SK-N-SH treated with all-trans-retinoic acid at 6 μM for 48 hours (cell line): Measurements from ENCODE around the gene OXCT2.

Experiments
- ATAC-seq: fragments of 200-7000 bp; cut with Tn5 transposase; 3 replicates; pipeline ENCODE4 v1.9.1; 2020; ENCODE audit warnings: mild to moderate bottlenecking, moderate library complexity
- ARNTL ChIP-seq: fragments of 450-650 bp; formaldehyde crosslinking; IDR thresholded peaks from 2 replicates; pipeline ENCODE4 v1.5.0; 2020; ENCODE audit warnings: low read depth, mild to moderate bottlenecking, moderate library complexity, borderline replicate concordance
- BACH2 ChIP-seq: fragments of 250-450 bp; sonication (Bioruptor Pico); IDR thresholded peaks from 2 replicates; pipeline ENCODE4 v1.9.0; 2021; ENCODE audit warnings: mild to moderate bottlenecking, borderline replicate concordance
- CREB5 ChIP-seq: fragments of 250-450 bp; sonication (Bioruptor Pico); IDR thresholded peaks from 2 replicates; pipeline ENCODE4 v1.5.1; 2020; ENCODE audit warnings: low read depth, mild to moderate bottlenecking, moderate library complexity
- CSDC2 ChIP-seq: fragments of 250-450 bp; sonication (Bioruptor Pico); IDR thresholded peaks from 2 replicates; pipeline ENCODE4 v1.5.0; 2020; ENCODE audit warnings: mild to moderate bottlenecking, moderate library complexity
- CSRNP3 ChIP-seq: fragments of 250-450 bp; sonication (Bioruptor Pico); IDR thresholded peaks from 2 replicates; pipeline ENCODE4 v1.5.1; 2021; ENCODE audit warnings: mild to moderate bottlenecking, moderate library complexity
- ESRRG ChIP-seq: fragments of 250-450 bp; sonication (Bioruptor Pico); IDR thresholded peaks from 2 replicates; pipeline ENCODE4 v1.6.1; 2021; ENCODE audit warnings: mild to moderate bottlenecking
- ISL1 ChIP-seq: fragments of 250-450 bp; sonication (Bioruptor Pico); IDR thresholded peaks from 2 replicates; pipeline ENCODE4 v2.1.2; 2022; ENCODE audit warnings: mild to moderate bottlenecking, moderate library complexity
- OSR1 ChIP-seq: fragments of 250-450 bp; sonication (Bioruptor Pico); IDR thresholded peaks from 2 replicates; pipeline ENCODE4 v1.8.0; 2022; ENCODE audit warnings: moderate library complexity, mild to moderate bottlenecking, inconsistent platforms
- PATZ1 ChIP-seq: fragments of 250-450 bp; sonication (Bioruptor Pico); IDR thresholded peaks from 2 replicates; pipeline ENCODE4 v1.8.0; 2020; ENCODE audit warnings: mild to moderate bottlenecking, moderate library complexity, borderline replicate concordance
- RARB ChIP-seq: fragments of 250-450 bp; sonication (Bioruptor Pico); IDR thresholded peaks from 2 replicates; pipeline ENCODE4 v1.8.0; 2021; ENCODE audit warnings: mild to moderate bottlenecking, moderate library complexity
- SNAI2 ChIP-seq: fragments of 250-450 bp; sonication (Bioruptor Pico); IDR thresholded peaks from 2 replicates; pipeline ENCODE4 v1.5.0; 2020; ENCODE audit warnings: mild to moderate bottlenecking, moderate library complexity
- TCF4 ChIP-seq: fragments of 250-450 bp; sonication (Bioruptor Pico); IDR thresholded peaks from 2 replicates; pipeline ENCODE4 v1.8.0; 2021; ENCODE audit warnings: mild to moderate bottlenecking, moderate library complexity, borderline replicate concordance
- TOX ChIP-seq: fragments of 250-450 bp; sonication (Bioruptor Pico); IDR thresholded peaks from 2 replicates; pipeline ENCODE4 v1.8.0; 2021; ENCODE audit warnings: mild to moderate bottlenecking, moderate library complexity, borderline replicate concordance
- TSHZ2 ChIP-seq: fragments of 250-450 bp; sonication (Bioruptor Pico); IDR thresholded peaks from 2 replicates; pipeline ENCODE4 v1.5.0; 2020; ENCODE audit warnings: mild to moderate bottlenecking, moderate library complexity
- ZC3H10 ChIP-seq: fragments of 250-450 bp; sonication (Bioruptor Pico); IDR thresholded peaks from 2 replicates; pipeline ENCODE4 v1.5.1; 2021; ENCODE audit warnings: mild to moderate bottlenecking, moderate library complexity
- ZFP3 ChIP-seq: fragments of 250-450 bp; sonication (Bioruptor Pico); IDR thresholded peaks from 2 replicates; pipeline ENCODE4 v1.5.0; 2020; ENCODE audit warnings: mild to moderate bottlenecking, moderate library complexity
- ZFP30 ChIP-seq: fragments of 450-650 bp; formaldehyde crosslinking; IDR thresholded peaks from 2 replicates; pipeline ENCODE4 v1.5.0; 2022; ENCODE audit warnings: mild to moderate bottlenecking, moderate library complexity
- ZNF565 ChIP-seq: fragments of 450-650 bp; formaldehyde crosslinking; conservative IDR thresholded peaks from 2 replicates; pipeline ENCODE4 v1.5.0; 2020; ENCODE audit warnings: low read depth, mild to moderate bottlenecking, moderate library complexity
- ZNF8 ChIP-seq: fragments of 450-650 bp; formaldehyde crosslinking; IDR thresholded peaks from 2 replicates; pipeline ENCODE4 v1.5.0; 2020; ENCODE audit warnings: mild to moderate bottlenecking, moderate library complexity

Gene OXCT2

GRCh38 chr1:39735731-39736130, 35.4 kb downstream of the OXCT2 start:
- ATAC-seq, result no peak
- no peak for TF ChIP-seq ZC3H10 (CRISPR knock-in tag)
- TF ChIP-seq RARB (CRISPR knock-in tag), result no peak
- no peak for TF ChIP-seq ESRRG (CRISPR knock-in tag)
- TF ChIP-seq SNAI2, result no peak
- TF ChIP-seq CSDC2 (CRISPR knock-in tag), result no peak
- TF ChIP-seq ISL1 (CRISPR knock-in tag), result no peak
- TF ChIP-seq OSR1 (CRISPR knock-in tag), result no peak

GRCh38 chr1:39733161-39733560, 38.0 kb downstream of the OXCT2 start:
- TF ChIP-seq TOX (CRISPR knock-in tag), result no peak
- no peak for ATAC-seq

GRCh38 chr1:39732730-39733129, 38.4 kb downstream of the OXCT2 start:
- ATAC-seq, result no peak
- no peak for TF ChIP-seq TOX (CRISPR knock-in tag)
- no peak for TF ChIP-seq ESRRG (CRISPR knock-in tag)
- TF ChIP-seq PATZ1 (CRISPR knock-in tag), result no peak
- TF ChIP-seq BACH2 (CRISPR knock-in tag), result no peak
- no peak for TF ChIP-seq CSRNP3 (CRISPR knock-in tag)
- TF ChIP-seq ZNF8 (CRISPR knock-in tag), result no peak
- no peak for TF ChIP-seq ZC3H10 (CRISPR knock-in tag)
- no peak for TF ChIP-seq ZNF565 (CRISPR knock-in tag)
- TF ChIP-seq ZFP30, result no peak
- TF ChIP-seq, all 23 proteins: peak for 0

GRCh38 chr1:39729842-39730241, 41.3 kb downstream of the OXCT2 start:
- no peak for TF ChIP-seq ZNF8 (CRISPR knock-in tag)
- ATAC-seq, result no peak

- no peak for ATAC-seq
Measured at GRCh38 chr1:39729030-39729429, 42.1 kb downstream of the OXCT2 start.

More at GRCh38 chr1:39729030-39729429, 42.1 kb downstream of the OXCT2 start:
- TF ChIP-seq OSR1 (CRISPR knock-in tag) (no peak), CSRNP3 (CRISPR knock-in tag) (no peak), ISL1 (CRISPR knock-in tag) (no peak), TSHZ2 (CRISPR knock-in tag) (no peak), TCF4 (CRISPR knock-in tag) (no peak), SNAI2 (no peak), ESRRG (CRISPR knock-in tag) (no peak), ARNTL (no peak), ZNF565 (CRISPR knock-in tag) (no peak), TOX (CRISPR knock-in tag) (no peak), BACH2 (CRISPR knock-in tag) (no peak), RARB (CRISPR knock-in tag) (no peak), ZFP3 (CRISPR knock-in tag) (no peak), CREB5 (CRISPR knock-in tag) (no peak), ZC3H10 (CRISPR knock-in tag) (no peak), PATZ1 (CRISPR knock-in tag) (no peak)
